H1 (cell line): ENCODE measurements around the gene SSBP3.

ENCODE experiments used
- ATF3 ChIP-seq: IDR thresholded peaks from 2 replicates; pipeline ENCODE4 v1.6.1; 2011; ENCODE audit warnings: low read depth, mild to moderate bottlenecking, low read length; ENCODE audit not compliant: insufficient read depth
- BCL11A ChIP-seq, 2 experiments: IDR thresholded peaks; one replicate each; pipeline ENCODE4 v1.6.1; 2011; ENCODE audit warnings: low read depth in 2 of 2, low read length in 2 of 2, mild to moderate bottlenecking in 2 of 2
- CEBPB ChIP-seq: IDR thresholded peaks from 2 replicates; pipeline ENCODE4 v1.6.1; 2012; ENCODE audit warnings: low read depth, low read length
- CTCF ChIP-seq, 3 experiments: IDR thresholded peaks; 1 replicate in 2 of 3; 2 replicates in 1 of 3; pipeline versions ENCODE4 v1.5.1 to v1.6.1; 2011; ENCODE audit warnings: low read length in 3 of 3, mild to moderate bottlenecking in 3 of 3, inconsistent platforms in 2 of 3, low read depth in 1 of 3, moderate library complexity in 1 of 3; ENCODE audit not compliant: insufficient read depth in 1 of 3; ENCODE audit errors: control extremely low read depth in 1 of 3
- EZH2 ChIP-seq: fragments of 200-600 bp; sonication (generic); IDR thresholded peaks from 2 replicates; pipeline ENCODE4 v1.7.1; 2012; ENCODE audit warnings: low read depth, mild to moderate bottlenecking, moderate library complexity, low read length, inconsistent platforms; ENCODE audit not compliant: severe bottlenecking
- JUND ChIP-seq: IDR thresholded peaks from 2 replicates; pipeline ENCODE4 v1.6.1; 2011; ENCODE audit warnings: mild to moderate bottlenecking, improper control_type of control experiment, low read length
- KDM4A ChIP-seq: IDR thresholded peaks from one replicate; pipeline ENCODE4 v1.7.1; 2012; ENCODE audit warnings: low read depth, mild to moderate bottlenecking, moderate library complexity, low read length, inconsistent platforms; ENCODE audit not compliant: severe bottlenecking
- POLR2A ChIP-seq, 2 experiments: IDR thresholded peaks; 1 replicate in 1 of 2; 2 replicates in 1 of 2; pipeline ENCODE4 v1.6.1; 2011; ENCODE audit warnings: low read depth in 2 of 2, low read length in 2 of 2, mild to moderate bottlenecking in 2 of 2; ENCODE audit errors: control extremely low read depth in 1 of 2
- POU5F1 ChIP-seq: IDR thresholded peaks from 2 replicates; pipeline ENCODE4 v1.6.1; 2011; ENCODE audit warnings: low read depth, mild to moderate bottlenecking, low read length, moderate library complexity
- USF2 ChIP-seq: IDR thresholded peaks from 2 replicates; pipeline ENCODE4 v1.6.1; 2011; ENCODE audit warnings: low read length, improper control_type of control experiment

- TF ChIP-seq KDM4A = no peak
- TF ChIP-seq POLR2A (IDR thresholded peaks at IDR 0.05; ENCODE audit: control extremely low read depth in 1 of 2, low read depth in 2 of 2, low read length in 2 of 2) = no peak
- no peak for TF ChIP-seq CTCF (IDR thresholded peaks at IDR 0.05; ENCODE audit: control extremely low read depth in 1 of 3, insufficient read depth in 1 of 3, low read depth in 1 of 3, low read length in 3 of 3)
- TF ChIP-seq EZH2 = no peak
- no peak for TF ChIP-seq CEBPB
- no peak for TF ChIP-seq ATF3
- TF ChIP-seq JUND = no peak
- no peak for TF ChIP-seq USF2
- TF ChIP-seq BCL11A (IDR thresholded peaks at IDR 0.05; ENCODE audit: low read depth in 2 of 2, low read length in 2 of 2) = no peak
- no peak for TF ChIP-seq POU5F1
Measured at GRCh38 chr1:54347955-54348699, 58.1 kb downstream of the SSBP3 start.
